IMR-90 (cell line): Measurements from ENCODE around the gene ANKRD63. TPM values are rescaled to one million over a fixed set of nuclear protein-coding genes. Genes with fewer than 3 reads are reported as not detected.

Source experiments
- ATAC-seq: fragments of 200-7000 bp; cut with Tn5 transposase; 2 replicates; pipeline ENCODE4 v1.9.1; 2020; ENCODE audit warnings: low read depth, mild to moderate bottlenecking, moderate library complexity
- BruUV-seq: library from RNA; stranded (reverse); fragments of 400-500 nt; replicated peaks from 2 replicates; lab custom pipeline; 2021; lab: Mats Ljungman, UMichigan
- CTCF ChIA-PET: fragments of 300-600 bp; formaldehyde crosslinking; extraction: SDS; loops from one replicate; lab custom pipeline; 2021; ENCODE audit warnings: antibody characterized with exemption; lab: Yijun Ruan, JAX
- POLR2A ChIA-PET: fragments of 300-600 bp; sonication (Branson Sonifier 250); formaldehyde crosslinking; loops from one replicate; lab custom pipeline; 2022; ENCODE audit warnings: antibody characterized with exemption; ENCODE audit not compliant: unreplicated experiment; lab: Charles Lee
- DNase-seq: peaks from one replicate; pipeline ENCODE4 v3.0.0; 2013
- H2AFZ ChIP-seq: replicated peaks from 2 replicates; pipeline ENCODE3; 2013; ENCODE audit warnings: low read length, mild to moderate bottlenecking; ENCODE audit not compliant: poor library complexity
- H2AK5ac ChIP-seq: 2 replicates; pipeline ENCODE4 v1.6.1; 2013; ENCODE audit warnings: low read depth, low read length, inconsistent platforms
- H2AK9ac ChIP-seq: replicated peaks from 2 replicates; pipeline ENCODE3; 2013; ENCODE audit warnings: mild to moderate bottlenecking, low read depth, low read length, moderate library complexity; ENCODE audit not compliant: poor library complexity
- H2BK120ac ChIP-seq: 2 replicates; pipeline ENCODE4 v1.6.1; 2013; ENCODE audit warnings: low read depth, low read length, inconsistent platforms
- H2BK15ac ChIP-seq: 3 replicates; pipeline ENCODE4 v1.6.1; 2013; ENCODE audit warnings: low read depth, low read length, inconsistent platforms
- H2BK20ac ChIP-seq: 2 replicates; pipeline ENCODE4 v1.6.1; 2013; ENCODE audit warnings: low read depth, mild to moderate bottlenecking, inconsistent platforms, low read length, moderate library complexity
- H2BK5ac ChIP-seq: 2 replicates; pipeline ENCODE4 v1.6.1; 2013; ENCODE audit warnings: mild to moderate bottlenecking, low read depth, low read length, inconsistent platforms; ENCODE audit not compliant: poor library complexity, severe bottlenecking
- H3K14ac ChIP-seq: replicated peaks from 2 replicates; pipeline ENCODE4 v1.6.1; 2013; ENCODE audit warnings: low read depth, low read length, inconsistent platforms
- H3K18ac ChIP-seq: 2 replicates; pipeline ENCODE4 v1.6.1; 2013; ENCODE audit warnings: low read depth, low read length, control low read depth
- H3K23ac ChIP-seq: 2 replicates; pipeline ENCODE4 v1.6.1; 2013; ENCODE audit warnings: low read depth, low read length, inconsistent platforms
- H3K27ac ChIP-seq: 2 replicates; pipeline ENCODE4 v1.5.1; 2013; ENCODE audit warnings: mild to moderate bottlenecking, control low read depth, low read length; ENCODE audit not compliant: insufficient read depth
- H3K27me3 ChIP-seq: 2 replicates; pipeline ENCODE4 v1.6.1; 2013; ENCODE audit warnings: low read length; ENCODE audit not compliant: control insufficient read depth, insufficient read depth
- H3K36me3 ChIP-seq: 2 replicates; pipeline ENCODE4 v1.6.1; 2013; ENCODE audit warnings: low read length, mixed read lengths; ENCODE audit not compliant: control insufficient read depth, insufficient read depth
- H3K4ac ChIP-seq: 2 replicates; pipeline ENCODE4 v1.6.1; 2013; ENCODE audit warnings: low read depth, low read length, inconsistent platforms
- H3K4me1 ChIP-seq: 2 replicates; pipeline ENCODE4 v1.6.1; 2013; ENCODE audit warnings: low read length, mixed read lengths; ENCODE audit not compliant: control insufficient read depth, insufficient read depth
- H3K4me2 ChIP-seq: 2 replicates; pipeline ENCODE4 v1.6.1; 2013; ENCODE audit warnings: low read depth, mild to moderate bottlenecking, control low read depth, low read length, moderate library complexity
- H3K4me3 ChIP-seq: 2 replicates; pipeline ENCODE4 v1.5.1; 2013; ENCODE audit warnings: low read depth, mild to moderate bottlenecking, control low read depth, low read length, moderate library complexity; ENCODE audit not compliant: insufficient read depth
- H3K56ac ChIP-seq: 2 replicates; pipeline ENCODE4 v1.6.1; 2013; ENCODE audit warnings: low read length, inconsistent platforms; ENCODE audit not compliant: insufficient read depth; ENCODE audit errors: extremely low read depth
- H3K79me1 ChIP-seq, 2 experiments: 2 replicates each; pipeline ENCODE4 v1.6.1; 2013; ENCODE audit warnings: low read length in 2 of 2, inconsistent platforms in 1 of 2, low read depth in 1 of 2
- H3K9ac ChIP-seq: 2 replicates; pipeline ENCODE4 v1.6.1; 2013; ENCODE audit warnings: low read depth, low read length, control low read depth
- H3K9me1 ChIP-seq: 2 replicates; pipeline ENCODE4 v1.6.1; 2013; ENCODE audit warnings: low read length, inconsistent platforms; ENCODE audit not compliant: insufficient read depth
- H3K9me3 ChIP-seq: 2 replicates; pipeline ENCODE4 v1.6.1; 2013; ENCODE audit warnings: low read length; ENCODE audit not compliant: control insufficient read depth, insufficient read depth
- H4K20me1 ChIP-seq: 2 replicates; pipeline ENCODE4 v1.6.1; 2013; ENCODE audit warnings: low read length, inconsistent platforms; ENCODE audit not compliant: insufficient read depth
- H4K5ac ChIP-seq: 2 replicates; pipeline ENCODE4 v1.6.1; 2013; ENCODE audit warnings: mild to moderate bottlenecking, low read depth, low read length, control low read depth
- H4K8ac ChIP-seq, 2 experiments: 2 replicates each; pipeline ENCODE4 v1.6.1; 2013; ENCODE audit warnings: low read depth in 2 of 2, low read length in 2 of 2, control low read depth in 1 of 2, inconsistent platforms in 1 of 2
- H4K91ac ChIP-seq: 2 replicates; pipeline ENCODE4 v1.6.1; 2013; ENCODE audit warnings: low read depth, low read length, inconsistent platforms; ENCODE audit not compliant: insufficient read depth
- BHLHE40 ChIP-seq: fragments of 150-350 bp; IDR thresholded peaks from 2 replicates; pipeline ENCODE4 v1.6.1; 2016; ENCODE audit warnings: mild to moderate bottlenecking, low read depth, low read length
- CHD1 ChIP-seq: IDR thresholded peaks from 2 replicates; pipeline ENCODE4 v1.6.1; 2012; ENCODE audit warnings: low read depth, low read length, improper control_type of control experiment
- CTCF ChIP-seq: conservative IDR thresholded peaks from 2 replicates; pipeline ENCODE4 v1.5.1; 2012; ENCODE audit warnings: mild to moderate bottlenecking, low read depth, low read length, improper control_type of control experiment
- MAFK ChIP-seq: IDR thresholded peaks from 2 replicates; pipeline ENCODE4 v1.6.1; 2012; ENCODE audit warnings: low read depth, low read length, improper control_type of control experiment
- MAZ ChIP-seq: IDR thresholded peaks from 2 replicates; pipeline ENCODE4 v1.6.1; 2012; ENCODE audit warnings: low read depth, mild to moderate bottlenecking, low read length, improper control_type of control experiment, moderate library complexity, borderline replicate concordance
- MXI1 ChIP-seq: IDR thresholded peaks from 2 replicates; pipeline ENCODE4 v1.6.1; 2012; ENCODE audit warnings: low read depth, mild to moderate bottlenecking, low read length, moderate library complexity, borderline replicate concordance
- NFE2L2 ChIP-seq: fragments of 150-350 bp; IDR thresholded peaks from 2 replicates; pipeline ENCODE4 v1.6.1; 2016; ENCODE audit warnings: low read depth, mild to moderate bottlenecking, low read length
- POLR2A ChIP-seq: IDR thresholded peaks from 2 replicates; pipeline ENCODE4 v1.6.1; 2012; ENCODE audit warnings: mild to moderate bottlenecking, low read depth, low read length
- RAD21 ChIP-seq: IDR thresholded peaks from 2 replicates; pipeline ENCODE4 v1.6.1; 2012; ENCODE audit warnings: low read length, improper control_type of control experiment
- RCOR1 ChIP-seq: IDR thresholded peaks from 2 replicates; pipeline ENCODE4 v1.6.1; 2012; ENCODE audit warnings: mild to moderate bottlenecking, low read length, improper control_type of control experiment; ENCODE audit not compliant: insufficient replicate concordance
- RFX5 ChIP-seq: IDR thresholded peaks from 2 replicates; pipeline ENCODE4 v1.8.0; 2012; ENCODE audit warnings: low read depth, mild to moderate bottlenecking, low read length, moderate library complexity
- SMC3 ChIP-seq: fragments of 150-350 bp; IDR thresholded peaks from 2 replicates; pipeline ENCODE4 v1.6.1; 2016; ENCODE audit warnings: low read depth, mild to moderate bottlenecking, antibody characterized with exemption, low read length, moderate library complexity
- WGBS, 2 experiments: methylation state at CpG; one replicate each; pipeline versions ENCODE4 v1.1.5 to v1.1.7; 2013; ENCODE audit warnings: missing lambda C conversion rate in 2 of 2; ENCODE audit not compliant: insufficient read length in 1 of 2; ENCODE audit errors: extremely low coverage in 2 of 2; 5-methylcytosine and 5-hydroxymethylcytosine counted together
- dilution Hi-C: fragments of 300-500 bp; cut with HindIII; formaldehyde crosslinking; loops from one replicate; pipeline ENCODE4 v1.14.3; 2018; ENCODE audit warnings: low sequenced_read_pairs; ENCODE audit not compliant: unreplicated experiment
- in situ Hi-C: fragments of 300-500 bp; cut with MboI; formaldehyde crosslinking; loops from 3 replicates; pipeline ENCODE4 v1.14.3; 2019; ENCODE audit warnings: low sequenced_read_pairs, inconsistent platforms, mixed read lengths
- intact Hi-C: fragments of 100-400 bp; cut with micrococcal nuclease; formaldehyde crosslinking; loops from 2 replicates; pipeline ENCODE4 v1.10.0; 2022
- polyA plus RNA-seq, 3 experiments: library from polyadenylated mRNA; depleted of rRNA; stranded (reverse); fragments of >200 nt; gene quantifications; 2 replicates each; pipeline ENCODE4 v1.2.3, GENCODE V29; 2012; ENCODE audit warnings: low replicate concordance in 1 of 3
- total RNA-seq: library from RNA; depleted of rRNA; stranded (reverse); fragments of >200 nt; gene quantifications from 2 replicates; pipeline ENCODE4 v1.2.3, GENCODE V29; 2012
- TF ChIP-seq, protein P1 (sequence below): fragments of 150-350 bp; IDR thresholded peaks from 2 replicates; pipeline ENCODE4 v1.6.1; 2017; ENCODE audit warnings: mild to moderate bottlenecking, antibody characterized with exemption, low read length, low read depth

The ANKRD63 gene
- total and polyA plus RNA-seq, 2 of the 4 experiments (the other 2 are of a cell fraction): not detected

DNA sequence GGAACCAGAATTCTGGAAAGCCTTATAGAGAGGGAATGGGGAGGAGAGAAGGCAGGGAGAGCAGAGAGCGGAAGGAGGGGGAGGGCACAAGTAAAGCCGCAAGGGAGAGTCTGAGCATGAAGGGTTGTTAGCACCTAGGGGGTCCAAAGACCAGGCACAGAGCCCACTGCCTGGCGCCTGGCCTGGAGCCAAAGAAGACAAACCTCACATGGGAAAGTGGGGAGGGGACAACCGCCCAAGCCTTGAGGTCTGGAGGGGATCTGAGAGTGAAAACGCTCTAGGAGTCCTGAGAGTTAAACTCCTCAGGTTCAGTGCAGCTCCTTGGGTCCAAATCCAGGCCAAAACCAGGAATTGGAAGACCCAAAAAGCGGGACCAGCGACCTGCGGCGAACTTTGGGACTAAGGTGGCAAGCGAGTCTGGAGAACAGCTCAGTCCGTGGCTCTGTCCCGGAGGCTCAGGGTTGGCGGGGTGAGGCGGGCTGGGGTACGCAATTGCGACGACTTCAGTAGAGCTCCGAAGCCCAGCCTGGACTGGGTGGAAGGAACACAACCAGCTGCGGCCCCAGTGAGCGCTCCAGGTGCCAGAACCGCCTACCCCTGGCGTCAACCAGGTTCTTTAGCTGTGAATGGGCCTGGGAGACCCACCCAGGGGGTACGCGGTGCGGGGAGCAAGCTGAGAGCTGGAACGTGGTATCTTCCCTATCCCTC, 39.8 kb upstream of the ANKRD63 start:
- ATAC-seq (no peak), DNase-seq (no peak)
- Histone ChIP-seq H3K9me3 (no peaks in the 10 kb centered on the region), H4K20me1 (0 out of 2 replicates have a peak, but pooled peaks cover 12% of the 10 kb centered on the region), H2BK5ac (peak overlapping the region; percentile 1), H3K27me3 (peaks cover 4% of the 10 kb centered on the region), H2AK5ac (0 out of 2 replicates have a peak overlapping the region, but pooled peaks have one; percentile 58), H4K5ac (no peak overlapping the region), H3K4me3 (peak overlapping the region; percentile 89), H2AFZ (peak overlapping the region; percentile 73), H3K79me1 (peaks cover 26 to 31% of the 10 kb centered on the region in 2 experiments), H3K36me3 (no peaks in the 10 kb centered on the region), H3K4ac (peak overlapping the region; percentile 43; the same call in 1 of the 2 replicates), H3K9me1 (peaks cover 6% of the 10 kb centered on the region), H4K8ac (peak overlapping the region in 1 of 2 experiments; percentile 74; a peak in 1 of 4 replicates), H2AK9ac (peak overlapping the region; percentile 5), H3K23ac (0 out of 2 replicates have a peak overlapping the region, but pooled peaks have one; percentile 41), H2BK20ac (no peak overlapping the region), H4K91ac (no peak overlapping the region), H3K4me2 (peak overlapping the region; percentile 58), H3K56ac (no peak overlapping the region), H2BK15ac (0 out of 3 replicates have a peak overlapping the region, but pooled peaks have one; percentile 71), H2BK120ac (no peak overlapping the region), H3K18ac (no peak overlapping the region), H3K27ac (no peak overlapping the region), H3K14ac (peak overlapping the region; percentile 61; the same call in 1 of the 2 replicates), H3K4me1 (peaks cover 20% of the 10 kb centered on the region), H3K9ac (no peak overlapping the region)
- in situ Hi-C loops (loop anchor here (5.0 kb wide), 1 partner anchor 100 kb away; no protein-coding TSS in a partner anchor), dilution Hi-C loops (no loop called here), intact Hi-C loops (loop anchor here (1.0 to 5.0 kb wide), 2 partner anchors 85 to 100 kb away; partner anchors contain the start of gene IVD)
- ChIA-PET CTCF (interaction anchor here (0.7 to 3.6 kb wide), 8 partner anchors 8 to 43 kb away, joined by 3 to 18 read pairs (median 4); no protein-coding TSS in a partner anchor), POLR2A (interaction anchor here (0.6 to 0.7 kb wide), 2 partner anchors 15 to 83 kb away, joined by 3 read pairs; no protein-coding TSS in a partner anchor)
- 10% methylated on average over 4 of the region's 26 CpGs; no CpG with 5 or more reads in 1 of the 2 experiments for WGBS, 2 experiments
- BruUV-seq: no TSS peak
- TF ChIP-seq NFE2L2 (no peak), RCOR1 (no peak), RFX5 (no peak), CHD1 (no peak), SMC3 (no peak), BHLHE40 (no peak), MAFK (no peak), CTCF (no peak), MXI1 (no peak), MAZ (no peak), RAD21 (no peak), POLR2A (no peak)
- TF ChIP-seq, protein P1, sequence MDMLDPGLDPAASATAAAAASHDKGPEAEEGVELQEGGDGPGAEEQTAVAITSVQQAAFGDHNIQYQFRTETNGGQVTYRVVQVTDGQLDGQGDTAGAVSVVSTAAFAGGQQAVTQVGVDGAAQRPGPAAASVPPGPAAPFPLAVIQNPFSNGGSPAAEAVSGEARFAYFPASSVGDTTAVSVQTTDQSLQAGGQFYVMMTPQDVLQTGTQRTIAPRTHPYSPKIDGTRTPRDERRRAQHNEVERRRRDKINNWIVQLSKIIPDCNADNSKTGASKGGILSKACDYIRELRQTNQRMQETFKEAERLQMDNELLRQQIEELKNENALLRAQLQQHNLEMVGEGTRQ: no peak
